Ureter (tissue), 1 donor: ENCODE data around the gene ZC3H18. TPM values are rescaled to one million over a fixed set of nuclear protein-coding genes. Genes with fewer than 3 reads are reported as not detected.

Experiments
- DNase-seq: peaks from one replicate; pipeline ENCODE4 v3.0.0-alpha.2; 2020; ENCODE audit warnings: low spot score
- total RNA-seq: library from RNA; stranded (reverse); gene quantifications from one replicate; pipeline ENCODE4 v1.2.4, GENCODE V29; 2023
- donor health status: DM: yes; HTN: yes; CAD: no.

ZC3H18 gene
- total RNA-seq, 1 donor from 2014 or later, result 47.3 TPM

DNA sequence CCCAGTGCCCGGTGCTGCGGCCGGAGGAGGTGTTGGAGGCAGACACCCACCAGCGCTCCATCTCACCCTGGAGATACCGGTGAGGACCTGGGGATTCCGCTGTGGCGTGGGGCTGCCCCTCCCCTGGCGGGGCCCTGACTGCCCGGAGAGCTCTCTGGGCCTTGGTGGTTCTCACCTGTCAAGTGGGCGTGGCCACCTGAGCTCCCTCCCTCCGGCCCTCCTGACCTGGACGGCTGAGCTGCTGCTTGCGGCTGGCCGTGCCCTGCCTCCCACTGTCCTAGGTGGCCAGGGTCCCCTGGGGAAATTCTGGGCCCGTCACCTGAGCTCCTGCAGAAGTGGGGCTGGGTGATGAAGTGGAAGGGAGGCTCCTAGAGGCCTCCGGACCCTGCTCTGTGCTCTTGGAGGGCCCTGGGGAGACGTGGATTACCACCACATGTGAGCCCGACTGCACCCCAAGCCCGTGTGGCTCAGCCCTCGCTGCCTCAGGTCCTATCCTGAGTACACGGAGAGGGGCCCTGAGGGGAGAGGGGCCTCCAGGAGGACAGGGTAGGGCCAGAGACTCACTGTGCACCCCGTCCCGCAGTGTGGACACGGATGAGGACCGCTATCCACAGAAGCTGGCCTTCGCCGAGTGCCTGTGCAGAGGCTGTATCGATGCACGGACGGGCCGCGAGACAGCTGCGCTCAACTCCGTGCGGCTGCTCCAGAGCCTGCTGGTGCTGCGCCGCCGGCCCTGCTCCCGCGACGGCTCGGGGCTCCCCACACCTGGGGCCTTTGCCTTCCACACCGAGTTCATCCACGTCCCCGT is 69.2 kb downstream of the ZC3H18 start:
- DNase-seq, result no peak

DNA sequence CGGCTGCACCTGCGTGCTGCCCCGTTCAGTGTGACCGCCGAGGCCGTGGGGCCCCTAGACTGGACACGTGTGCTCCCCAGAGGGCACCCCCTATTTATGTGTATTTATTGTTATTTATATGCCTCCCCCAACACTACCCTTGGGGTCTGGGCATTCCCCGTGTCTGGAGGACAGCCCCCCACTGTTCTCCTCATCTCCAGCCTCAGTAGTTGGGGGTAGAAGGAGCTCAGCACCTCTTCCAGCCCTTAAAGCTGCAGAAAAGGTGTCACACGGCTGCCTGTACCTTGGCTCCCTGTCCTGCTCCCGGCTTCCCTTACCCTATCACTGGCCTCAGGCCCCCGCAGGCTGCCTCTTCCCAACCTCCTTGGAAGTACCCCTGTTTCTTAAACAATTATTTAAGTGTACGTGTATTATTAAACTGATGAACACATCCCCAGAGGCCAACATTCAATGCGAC is 69.9 kb downstream of the ZC3H18 start:
- no peak for DNase-seq

DNA sequence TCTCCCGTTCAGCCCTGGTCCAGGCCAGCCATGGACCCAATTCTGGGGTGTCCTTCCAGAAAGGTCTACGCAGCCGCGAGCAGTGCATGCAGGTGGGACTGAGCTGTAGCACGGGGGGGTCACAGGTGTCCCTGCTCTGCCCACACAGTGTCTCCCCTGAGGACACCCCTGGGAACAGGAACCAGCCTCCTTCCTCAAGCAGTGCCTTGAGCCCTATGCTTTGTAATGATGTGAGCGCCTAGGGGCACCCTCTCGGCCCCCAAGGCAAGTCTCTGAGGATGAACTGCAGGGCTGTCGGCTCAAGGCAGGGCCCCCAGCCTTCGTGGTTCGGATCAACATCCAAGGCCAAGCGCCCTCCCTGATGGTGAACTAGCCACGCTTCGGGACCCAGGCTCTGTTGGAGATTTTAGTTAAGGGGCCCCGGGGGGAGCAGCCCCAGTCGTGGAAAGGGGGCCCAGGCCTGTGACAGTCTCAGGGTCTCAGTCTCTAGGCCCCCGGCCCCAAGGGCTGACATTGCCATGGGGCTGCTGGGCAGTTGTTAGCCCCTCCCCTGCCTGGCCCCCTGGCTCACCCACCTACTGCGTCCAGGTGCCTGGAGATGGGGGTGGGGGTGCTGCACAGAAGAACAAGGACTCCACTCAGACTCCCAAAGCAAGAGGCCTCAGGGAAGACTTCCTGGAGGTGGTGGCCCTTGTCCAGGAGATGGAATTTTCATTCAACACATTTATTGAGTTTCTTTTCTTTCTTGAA is 70.5 kb downstream of the ZC3H18 start:
- no peak for DNase-seq

DNA sequence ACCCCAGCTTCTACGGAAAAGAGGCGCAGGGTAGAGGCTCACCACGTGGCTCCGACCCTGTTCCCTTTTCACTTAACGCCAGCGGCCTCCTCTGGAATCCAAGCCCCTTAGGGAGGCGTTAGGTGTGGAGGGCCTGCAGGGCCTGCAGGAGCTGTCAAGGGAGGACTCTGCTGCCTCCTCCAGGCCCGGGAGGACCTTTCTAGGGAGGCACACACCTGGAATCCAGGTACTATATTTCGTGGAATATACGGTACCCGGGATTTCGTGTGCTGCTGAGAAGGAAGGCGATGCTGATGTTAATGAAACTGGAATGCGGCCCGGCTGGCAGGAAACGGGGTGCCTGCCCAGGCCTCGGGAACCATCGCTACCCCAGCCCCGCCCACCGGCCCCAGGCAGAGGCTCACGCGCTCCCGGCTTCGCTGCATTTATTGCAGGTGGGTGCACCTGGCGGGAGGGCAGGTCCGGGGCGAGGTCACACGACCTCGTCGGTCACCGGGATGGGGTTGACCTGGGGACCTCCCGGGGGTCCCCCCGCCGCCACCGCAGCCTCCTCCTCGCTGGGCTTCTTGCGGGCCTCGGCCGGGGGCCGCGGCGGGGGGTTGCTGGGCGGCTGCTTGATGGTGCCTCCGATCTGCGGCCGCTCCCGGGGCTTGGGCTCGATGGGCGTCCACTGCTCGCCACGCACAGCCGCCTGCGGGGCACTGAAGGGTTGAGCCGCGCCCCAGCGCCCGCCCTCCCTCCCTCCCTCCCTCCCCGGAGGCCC is 72.9 kb downstream of the ZC3H18 start:
- no peak for DNase-seq

DNA sequence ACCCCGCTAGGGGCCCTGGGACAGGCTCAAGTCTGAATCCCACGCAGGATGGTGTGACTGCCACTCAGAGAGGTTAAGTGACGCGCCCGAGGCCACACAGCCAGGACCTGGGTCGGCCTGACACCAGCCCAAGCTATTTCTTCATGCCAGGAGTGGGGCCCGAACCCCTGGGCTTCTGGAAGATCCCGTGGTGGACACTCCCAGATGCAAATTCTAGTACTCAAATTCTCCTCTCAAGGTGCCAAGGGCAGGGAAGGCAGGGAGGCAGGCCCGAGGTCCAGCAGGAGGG is 73.4 kb downstream of the ZC3H18 start:
- no peak for DNase-seq

DNA sequence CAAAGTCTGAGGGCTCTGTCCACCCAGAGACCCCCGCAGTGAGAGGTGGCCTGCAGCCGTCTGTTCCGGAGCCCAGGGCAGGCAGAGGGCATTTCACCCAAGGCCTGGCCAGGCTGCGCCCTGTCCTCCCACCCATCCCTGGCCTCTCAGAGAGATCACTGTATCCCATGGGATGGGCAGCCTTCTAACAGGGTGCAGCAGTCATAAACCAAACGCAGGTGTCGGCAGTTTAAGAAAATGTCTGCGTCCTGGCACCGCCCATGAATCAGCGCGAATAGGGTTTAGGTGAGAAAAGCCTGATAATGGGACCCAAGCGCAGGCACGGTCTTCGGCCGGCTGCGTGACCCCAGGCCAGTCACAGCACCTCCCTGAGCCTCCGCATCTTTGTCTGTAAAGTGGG is 75.3 kb downstream of the ZC3H18 start:
- no peak for DNase-seq

DNA sequence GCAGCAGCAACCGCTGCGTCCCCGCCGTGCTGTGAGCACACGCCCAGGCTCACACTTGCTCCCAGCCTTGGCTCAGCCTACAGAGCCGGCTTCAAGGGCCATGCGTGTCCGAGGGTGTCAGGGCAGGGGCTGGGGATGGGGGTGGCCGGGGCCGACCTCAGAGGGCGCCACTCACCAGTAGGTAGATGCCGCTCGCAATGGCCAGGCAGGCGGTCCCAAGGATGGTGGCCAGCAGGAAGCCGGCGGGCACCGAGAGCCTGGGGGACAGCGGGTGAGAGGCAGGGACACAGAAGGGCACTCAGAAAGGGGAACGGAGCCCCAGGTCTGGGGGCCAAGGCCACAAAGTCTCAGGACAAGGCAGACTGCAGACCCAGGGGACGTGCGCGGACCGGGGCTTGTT is 75.7 kb downstream of the ZC3H18 start:
- DNase-seq, result no peak

DNA sequence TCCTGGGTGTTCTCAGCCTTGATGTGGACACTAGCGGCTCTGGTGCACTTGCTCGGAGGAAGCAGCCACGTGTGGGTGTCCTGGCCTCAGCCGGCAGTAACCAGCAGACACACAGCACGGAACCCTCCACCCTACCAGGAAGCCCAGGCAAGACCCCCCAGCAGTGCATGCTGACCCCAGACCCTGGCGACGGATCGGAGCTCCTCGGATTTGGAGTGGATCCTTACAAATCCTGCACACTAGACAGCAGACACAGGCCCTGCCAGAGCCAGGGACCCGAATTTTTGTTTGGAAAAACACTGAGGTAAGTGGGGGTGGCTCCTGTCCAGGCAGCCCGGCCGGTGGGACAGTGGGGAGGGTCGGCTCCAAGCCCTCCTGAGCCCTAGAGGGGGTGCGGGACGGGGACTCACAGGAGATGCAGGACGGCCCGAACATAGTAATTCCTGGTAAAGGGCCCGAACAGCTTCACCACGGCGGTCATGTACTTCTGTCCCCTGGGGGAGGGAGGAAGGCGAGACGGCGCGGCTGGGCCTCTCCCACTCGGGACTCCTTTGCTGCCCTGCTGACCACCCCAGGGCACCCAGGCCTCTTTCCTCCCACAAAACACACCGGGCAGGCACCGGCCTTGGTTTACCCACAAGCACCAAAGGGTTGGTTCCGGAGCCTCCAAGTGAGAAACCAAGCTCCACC is 76.3 kb downstream of the ZC3H18 start:
- DNase-seq, result no peak

DNA sequence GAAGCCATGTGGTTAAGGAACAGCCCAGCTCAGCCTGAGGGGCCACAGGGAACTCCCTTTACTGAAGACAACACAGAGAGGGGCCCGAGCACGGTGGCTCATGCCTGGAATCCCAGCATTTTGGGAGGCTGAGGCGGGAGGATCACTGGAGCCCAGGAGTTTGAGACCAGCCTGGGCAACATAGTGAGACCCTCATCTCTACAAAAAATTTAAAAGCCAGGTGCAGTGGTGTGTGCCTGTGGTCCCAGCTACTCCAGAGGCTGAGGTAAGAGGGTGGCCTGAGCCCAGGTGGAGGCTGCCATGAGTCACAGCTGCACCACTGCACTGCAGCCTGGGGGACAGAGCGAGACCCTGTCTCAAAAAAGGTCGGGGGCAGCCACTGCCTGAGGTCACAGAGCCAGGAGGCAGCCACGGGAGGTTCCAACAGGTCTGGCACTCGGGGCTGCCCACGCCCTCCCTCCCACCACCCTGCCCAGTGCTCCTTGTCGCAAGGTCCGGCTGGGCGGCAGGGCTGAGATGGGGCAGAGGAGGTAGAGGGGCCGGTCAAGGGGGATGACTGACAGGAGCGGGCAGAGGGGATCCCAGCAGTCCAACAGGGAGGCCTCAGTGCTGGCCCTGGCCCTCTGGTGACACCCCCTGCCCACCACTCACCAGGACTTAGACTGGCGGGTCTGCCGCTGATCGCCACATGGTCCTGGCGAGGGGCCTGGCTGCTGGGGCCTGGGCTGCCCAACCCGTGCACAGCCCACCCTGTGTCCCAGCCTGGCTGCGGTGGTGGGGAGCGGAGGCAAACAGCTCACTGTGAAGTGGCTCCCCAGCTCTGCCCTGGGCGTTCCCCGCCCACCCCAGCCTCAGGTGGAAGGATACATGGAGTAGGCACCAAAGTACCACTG is 77.2 kb downstream of the ZC3H18 start:
- DNase-seq, result no peak

DNA sequence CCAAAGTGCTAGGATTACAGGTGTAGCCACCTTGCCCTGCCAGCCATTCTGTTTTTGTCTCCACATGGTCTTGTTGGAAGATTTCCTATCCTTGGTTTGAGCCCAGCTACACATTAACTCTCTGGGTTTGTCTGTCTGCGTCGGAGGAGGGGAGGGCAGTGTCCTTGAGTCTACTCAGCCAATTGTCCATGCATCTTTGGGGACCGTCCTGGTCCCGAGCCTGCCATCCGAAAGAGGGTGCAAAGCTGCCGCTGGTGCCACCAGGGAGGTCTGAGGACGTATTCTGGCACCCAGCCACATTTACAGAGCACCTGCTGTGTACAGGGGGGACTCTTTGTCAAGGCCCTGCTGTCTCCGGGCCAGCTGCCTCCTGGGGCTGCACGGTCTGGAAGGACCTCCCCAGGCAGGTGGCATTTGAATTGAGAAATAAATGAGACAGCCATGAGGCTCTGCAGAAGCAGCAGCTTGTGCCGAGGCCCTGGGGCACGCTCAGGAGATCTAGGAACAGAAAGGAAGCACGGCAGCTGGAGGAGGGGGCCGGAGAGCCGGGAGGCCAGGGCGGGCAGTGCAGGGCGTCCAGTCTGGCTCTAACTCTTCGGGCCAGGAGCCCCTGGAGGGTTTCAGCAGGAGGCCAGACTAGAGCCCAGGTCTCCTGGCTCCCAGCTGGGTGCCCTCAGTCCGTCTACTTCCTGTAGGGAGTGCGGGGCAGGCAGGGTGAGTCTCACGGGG is 79.2 kb downstream of the ZC3H18 start:
- no peak for DNase-seq

DNA sequence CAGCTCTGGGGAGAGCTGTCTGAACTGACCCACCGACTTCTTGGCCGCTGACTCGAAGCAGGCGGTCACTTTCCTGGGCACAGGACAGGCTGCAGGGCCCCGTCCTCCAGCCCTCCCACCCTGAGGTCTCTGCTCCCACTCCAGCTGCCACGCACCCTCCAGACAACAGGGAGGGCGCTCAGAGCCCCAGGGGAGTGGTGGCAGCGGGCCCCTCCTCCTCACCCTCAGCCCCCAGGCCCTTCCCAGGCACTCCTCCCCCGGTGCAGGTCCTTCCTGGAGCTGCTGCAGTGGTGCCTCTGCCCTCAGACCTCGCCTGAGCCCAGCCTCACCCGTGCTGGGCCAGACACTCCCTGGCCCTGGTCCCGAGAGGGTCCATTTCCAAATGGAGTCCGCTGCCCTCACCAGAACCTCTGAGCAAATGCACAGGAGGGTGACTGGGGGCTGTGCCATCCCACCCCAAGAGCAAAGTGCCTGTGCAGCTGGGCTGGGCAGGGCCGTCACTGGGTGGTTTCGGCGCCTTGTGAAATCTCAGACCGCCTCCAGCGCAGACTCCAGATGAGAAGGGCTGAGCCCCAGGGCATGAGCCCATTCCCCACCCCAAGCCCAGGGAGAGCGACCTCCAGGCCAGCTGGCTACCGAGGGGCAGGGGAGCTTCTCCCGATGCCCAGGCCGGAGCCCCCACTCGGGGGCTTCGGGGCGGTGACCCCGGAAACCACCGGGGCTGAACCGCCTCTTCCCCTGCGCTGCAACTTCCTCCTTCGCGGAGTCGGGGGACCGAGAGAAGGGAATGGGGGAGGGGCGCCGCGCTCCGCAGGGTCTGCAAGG is 79.9 kb downstream of the ZC3H18 start:
- DNase-seq, result no peak

DNA sequence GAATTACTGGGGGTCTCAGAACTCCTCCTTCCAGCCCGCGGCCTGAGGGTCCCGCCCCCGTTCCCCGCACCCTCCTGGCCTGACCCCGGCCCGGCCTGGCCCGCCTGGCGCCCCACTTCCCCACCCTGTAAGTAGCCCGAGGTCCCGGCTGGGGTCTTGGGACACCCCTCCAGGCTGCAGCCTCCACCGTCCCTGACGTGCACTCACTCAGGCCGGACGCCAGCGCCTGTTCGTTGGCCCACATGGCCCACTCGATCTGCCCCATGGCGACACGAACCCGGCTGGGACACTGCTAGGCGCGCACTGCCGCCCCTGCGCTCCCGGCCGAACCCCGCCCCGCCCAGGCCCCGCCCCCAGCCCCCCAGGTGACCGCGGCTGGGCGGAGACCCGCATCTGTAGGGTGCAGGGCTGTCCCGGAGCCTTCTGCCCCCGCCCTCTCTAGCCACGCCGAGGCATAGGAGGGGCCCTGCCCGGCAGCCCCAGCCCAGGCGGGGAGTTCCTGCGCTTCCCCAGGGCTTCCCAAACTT is 80.6 kb downstream of the ZC3H18 start, which contains the start of gene CYBA:
Gene CYBA (minus strand): TSS at position 305 of the 527 bp plus-strand sequence. CDS start 40 bp downstream, at position 265.
- peak; percentile 85 for DNase-seq

DNA sequence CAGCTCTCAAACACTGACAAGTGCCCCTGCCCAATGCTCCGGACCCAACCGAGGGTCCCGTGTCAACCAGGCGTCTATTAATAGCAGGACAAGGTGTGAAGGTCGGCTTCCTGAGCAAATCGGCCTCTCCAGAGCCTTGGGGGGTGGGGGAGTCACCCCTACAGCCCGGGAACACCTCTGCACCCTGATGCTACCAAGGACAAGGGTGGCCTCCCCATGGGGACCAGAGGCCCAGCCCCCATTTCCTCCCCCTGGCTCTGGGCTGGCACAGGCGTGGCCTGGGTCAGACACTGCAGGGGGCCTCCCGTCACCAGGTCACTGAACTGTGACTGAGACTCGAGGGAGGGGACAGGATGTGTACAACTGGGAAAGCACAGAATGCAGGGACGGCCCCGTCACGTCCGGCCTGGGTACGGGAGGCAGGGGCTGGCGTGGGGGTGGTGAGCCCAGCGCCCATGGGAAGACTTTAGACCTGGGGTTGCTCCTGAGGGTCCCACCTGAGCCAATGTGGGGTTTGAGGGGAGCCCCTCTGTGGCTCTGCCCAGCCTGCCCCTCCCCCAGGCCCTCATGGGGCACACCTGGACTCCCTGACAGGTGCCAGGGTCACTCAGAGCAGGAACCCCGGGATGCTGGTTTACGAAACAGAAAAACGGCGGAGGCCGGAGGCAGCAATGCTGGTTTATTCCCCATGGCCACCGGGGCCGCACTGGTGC is 81.2 kb downstream of the ZC3H18 start:
- peak; percentile 85 for DNase-seq

DNA sequence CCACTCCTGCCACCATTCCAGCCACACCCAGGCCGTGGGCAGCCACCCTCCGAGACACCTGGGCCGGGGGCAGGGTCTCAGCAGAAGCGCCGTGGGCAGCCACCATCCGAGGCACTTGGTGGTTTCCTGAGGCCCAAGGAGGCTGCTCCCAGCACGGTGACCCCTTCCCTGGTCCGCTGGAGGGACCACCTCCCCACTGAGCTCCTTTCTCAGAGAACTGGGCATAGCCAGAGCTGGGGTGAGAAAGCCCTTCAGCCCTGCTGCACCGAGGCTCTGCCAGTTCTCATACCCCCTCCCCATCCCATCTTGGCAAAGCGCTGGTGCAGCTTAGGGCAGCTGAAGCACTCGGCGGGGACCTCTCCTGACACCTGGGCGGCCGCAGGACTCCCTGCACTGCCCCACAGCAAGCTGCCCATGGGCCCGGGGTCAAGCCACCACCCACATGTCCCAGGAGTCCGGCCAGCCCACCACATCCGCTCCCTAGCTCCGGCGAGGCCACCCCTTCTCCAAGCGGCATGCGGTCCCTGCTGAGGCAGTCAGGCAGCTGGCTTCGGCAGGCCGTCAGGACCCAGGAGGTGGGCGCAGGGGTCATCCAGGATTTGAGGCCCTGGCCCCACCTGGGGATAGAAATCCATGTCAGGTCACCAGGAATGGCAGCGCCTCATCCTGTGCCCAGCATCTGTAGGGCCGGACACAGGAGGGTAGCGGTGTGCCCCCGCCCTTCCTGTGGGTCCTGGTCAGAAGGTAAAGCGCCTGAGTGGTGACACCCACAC is 82.0 kb downstream of the ZC3H18 start:
- no peak for DNase-seq

DNA sequence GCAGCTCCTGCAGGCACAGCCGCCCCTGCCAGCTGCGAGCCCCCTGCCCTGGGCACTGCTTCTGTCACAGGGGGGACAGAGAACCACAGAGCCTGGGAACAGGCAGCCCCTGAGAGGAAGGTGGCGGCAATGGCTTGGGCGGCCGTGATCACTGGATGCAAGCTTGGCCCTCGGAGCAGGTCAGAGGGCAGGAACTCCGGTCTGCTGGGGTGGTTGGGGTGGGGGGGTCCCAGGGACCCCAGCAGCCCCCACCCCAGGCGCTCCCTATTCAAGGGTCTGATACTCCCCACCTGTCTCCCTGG is 82.5 kb downstream of the ZC3H18 start:
- DNase-seq, result no peak

DNA sequence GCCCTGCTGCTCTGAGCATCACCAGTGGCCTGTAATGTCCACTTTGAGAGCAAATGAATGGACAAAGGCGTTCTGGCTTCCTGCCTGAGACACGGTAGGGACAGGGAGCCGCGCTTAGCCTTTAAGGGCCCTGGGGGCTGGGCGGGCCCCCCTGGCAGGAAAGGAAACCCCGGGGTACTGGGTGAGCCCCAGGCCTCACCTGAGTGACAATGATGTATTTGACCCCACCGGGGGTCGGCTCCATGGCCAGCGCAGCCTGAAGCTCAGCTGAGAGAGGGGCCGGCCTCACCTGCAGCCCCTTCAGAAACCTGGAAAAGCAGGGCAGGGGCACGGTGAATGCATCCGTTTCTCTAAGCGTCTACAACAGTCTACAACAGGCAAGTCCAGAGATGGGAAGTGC is 82.9 kb downstream of the ZC3H18 start:
- no peak for DNase-seq

DNA sequence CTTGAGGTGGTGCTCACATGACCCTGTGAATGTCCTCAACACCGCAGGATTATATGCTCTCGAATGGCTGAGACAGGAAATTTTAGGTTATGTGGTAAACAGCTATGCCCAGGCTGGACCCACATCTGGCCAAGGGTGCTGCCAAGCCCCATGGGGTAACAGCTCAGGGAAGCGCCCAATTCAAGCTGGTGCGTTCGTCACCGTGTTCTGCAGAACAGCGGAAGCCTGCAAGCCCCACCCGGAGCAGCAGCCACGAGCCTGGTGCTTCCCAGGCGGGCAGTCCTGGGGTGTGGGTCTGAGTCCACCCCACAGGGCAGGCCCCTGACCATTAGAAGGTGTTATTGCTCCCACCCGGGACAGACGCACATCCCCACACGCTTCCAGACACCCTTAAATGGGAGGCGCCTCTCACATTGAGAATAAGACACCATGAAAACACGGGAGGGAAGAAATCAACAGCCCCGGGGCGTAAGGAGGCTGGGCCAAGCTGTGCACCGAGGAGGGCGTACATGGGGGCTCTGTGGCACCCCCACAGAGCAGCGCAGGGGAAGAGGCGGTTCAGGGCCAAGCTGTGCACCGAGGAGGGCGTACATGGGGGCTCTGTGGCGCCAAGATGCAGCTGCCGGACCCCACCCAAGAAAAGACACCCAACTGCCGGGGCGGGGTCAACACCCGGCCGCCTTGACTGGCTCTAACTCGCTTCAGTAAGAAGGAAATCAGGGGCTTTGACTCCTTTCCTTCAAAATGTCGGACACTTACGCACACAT is 83.6 kb downstream of the ZC3H18 start:
- no peak for DNase-seq
